HG03457 (cell line): ENCODE data around the gene ARHGAP22.

Experiments used
- ATAC-seq: cut with Tn5 transposase; IDR thresholded peaks from one replicate; pipeline ENCODE4 v1.9.1; 2021; ENCODE audit warnings: moderate number of reproducible peaks; ENCODE audit not compliant: unreplicated experiment

Gene ARHGAP22

DNA sequence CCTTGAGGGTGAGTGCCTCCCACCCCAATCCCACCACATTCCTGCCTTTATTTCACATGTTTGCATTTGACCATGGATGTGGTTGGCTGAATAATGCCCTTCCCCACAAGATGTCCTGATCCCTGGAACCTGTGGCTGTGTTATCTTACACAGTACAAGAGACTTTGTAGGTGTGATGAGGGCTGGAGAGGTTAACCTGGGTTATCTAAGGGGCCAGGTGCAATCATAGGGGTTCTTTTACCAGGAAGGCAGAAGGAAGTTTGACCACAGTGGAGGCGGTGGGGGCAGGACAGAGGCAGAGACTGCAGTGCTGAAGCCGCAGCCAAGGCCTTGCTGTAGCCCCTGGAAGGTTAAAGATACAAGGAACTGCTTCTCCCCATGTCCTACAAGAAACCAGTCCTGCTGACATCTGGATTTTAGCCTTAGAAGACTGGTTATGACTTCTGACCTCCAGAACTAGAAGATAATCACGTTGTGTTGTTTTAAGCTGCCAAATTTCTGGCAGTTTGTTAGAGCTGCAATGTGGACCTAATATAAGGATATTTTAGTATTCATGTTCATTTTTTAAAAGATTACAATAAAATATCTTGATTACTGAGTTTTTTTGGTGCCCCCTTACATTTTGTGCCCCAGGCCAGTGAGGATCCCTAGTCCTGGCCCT, 136.6 kb downstream of the ARHGAP22 start:
- no peak for ATAC-seq

DNA sequence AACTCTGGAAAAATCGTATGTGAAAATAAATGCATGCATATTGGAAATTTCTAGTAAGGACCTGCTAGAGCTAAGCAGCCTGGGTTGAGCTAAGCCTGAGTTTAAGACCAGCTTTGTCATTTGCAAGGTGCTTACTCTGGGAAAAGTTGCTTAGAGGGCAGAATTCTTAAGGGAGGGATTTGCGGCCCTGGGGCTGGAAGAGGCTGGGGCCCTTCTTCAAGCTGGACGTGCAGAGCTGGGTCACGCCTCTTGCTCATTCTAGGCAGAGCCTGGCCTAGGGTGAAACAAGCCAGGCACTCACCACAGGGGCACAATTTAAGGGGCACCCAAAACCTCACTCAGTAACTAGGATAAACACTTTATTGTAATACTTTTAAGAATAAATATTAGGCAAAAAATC, 137.2 kb downstream of the ARHGAP22 start:
- no peak for ATAC-seq

DNA sequence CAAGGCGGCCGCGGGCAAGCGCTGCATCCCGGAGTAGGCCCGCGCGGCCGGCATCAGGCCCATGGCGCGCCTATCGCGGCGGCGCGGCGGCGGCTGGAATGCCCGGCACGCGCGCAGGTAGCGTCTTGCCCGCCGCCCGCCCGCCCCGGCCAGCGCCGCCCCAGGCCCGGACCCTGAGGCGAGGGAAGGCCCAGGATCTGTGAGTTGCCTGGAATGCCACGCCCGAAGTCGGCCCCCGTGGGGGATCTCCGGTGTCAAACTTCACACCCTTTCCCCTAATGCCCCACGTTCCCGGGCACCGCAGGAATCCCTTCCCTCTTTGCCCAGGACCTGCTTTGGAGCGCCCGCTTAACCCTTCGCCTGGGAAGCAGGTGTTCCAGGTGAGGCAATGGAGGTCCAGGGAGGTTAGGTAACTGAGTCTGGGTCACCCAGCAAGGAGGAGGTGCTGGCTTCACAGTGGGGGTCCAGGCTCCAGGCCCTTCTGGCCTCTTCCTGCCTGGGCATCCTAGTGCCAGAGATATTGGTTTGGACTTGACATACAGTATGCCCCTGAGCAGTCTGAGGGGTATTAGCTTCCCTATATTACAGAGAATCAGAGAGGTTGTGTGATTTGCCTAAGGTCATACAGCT, 138.1 kb downstream of the ARHGAP22 start:
- ATAC-seq = no peak

DNA sequence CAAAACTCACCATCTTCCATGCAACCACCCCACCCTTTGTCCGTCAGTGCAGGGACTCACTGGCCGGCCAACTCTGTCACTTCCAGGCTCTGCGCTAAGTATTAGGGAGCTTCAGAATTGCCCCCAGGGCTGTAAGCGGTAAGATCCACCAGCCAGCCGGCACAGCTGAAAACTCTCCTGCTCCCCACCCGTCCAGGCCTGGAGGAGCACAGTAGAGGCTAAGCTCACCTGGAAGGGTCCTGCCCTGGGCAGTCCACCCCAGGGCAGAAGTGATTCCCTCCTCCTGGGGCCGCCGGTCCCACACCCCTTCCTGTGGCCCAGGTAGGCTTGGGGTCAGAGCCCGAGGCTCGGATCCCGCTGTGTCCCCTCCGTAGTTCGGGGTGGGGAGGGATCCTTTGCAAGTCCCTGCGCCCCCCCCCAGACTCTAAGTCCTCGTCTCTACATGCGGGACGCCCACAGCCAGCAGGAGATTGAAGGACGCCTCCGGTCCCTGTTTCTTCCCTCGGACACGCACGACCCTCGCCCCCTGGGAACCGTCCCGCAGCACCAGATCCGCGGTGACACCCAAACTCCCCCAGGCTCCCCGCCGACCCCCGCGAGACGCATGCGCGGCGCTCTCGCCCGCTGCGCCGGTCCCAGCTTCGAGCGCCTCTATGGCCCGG, 138.9 kb downstream of the ARHGAP22 start:
- ATAC-seq = no peak

DNA sequence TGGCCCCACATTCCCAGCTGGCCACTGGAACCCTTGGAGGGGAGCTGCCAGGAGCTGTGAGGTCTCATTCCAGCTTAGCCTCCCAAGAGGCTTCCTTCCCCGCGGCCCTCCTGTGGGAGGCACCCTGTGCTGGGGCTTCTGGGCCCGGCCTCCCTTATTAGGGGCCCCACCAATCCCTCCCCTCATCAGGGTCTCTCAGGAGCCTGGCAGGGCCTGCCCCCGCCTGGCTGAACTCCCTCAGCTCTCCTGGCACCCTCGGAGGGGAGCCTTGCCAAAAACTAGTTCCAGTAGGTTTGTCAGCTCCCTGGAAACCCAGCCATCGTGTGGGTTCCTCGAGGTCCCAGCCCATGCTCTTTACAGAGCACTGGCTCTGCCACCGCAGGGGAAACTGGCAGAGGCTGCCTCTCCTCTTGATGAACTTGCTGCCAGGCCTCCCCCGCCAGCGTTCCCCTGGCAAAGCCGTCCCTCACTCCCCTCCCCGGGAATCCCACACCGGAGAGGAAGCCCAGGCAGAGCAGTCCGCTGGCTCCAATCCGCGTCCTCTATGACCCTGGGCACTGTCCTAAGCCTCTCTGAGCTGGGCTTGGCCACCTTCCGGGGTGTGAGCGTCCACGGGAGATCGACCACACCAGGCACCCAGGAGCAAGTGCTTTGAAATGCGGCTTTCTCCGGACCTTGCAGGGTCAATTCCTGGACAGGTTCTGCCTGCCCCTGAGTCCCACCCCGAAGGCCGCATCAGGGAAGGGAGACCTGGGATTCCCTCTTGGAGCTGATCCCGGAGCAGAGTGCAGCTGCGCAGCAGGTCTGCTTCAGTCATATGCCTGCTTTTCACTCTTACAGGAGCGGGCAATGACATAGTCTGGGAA, 139.8 kb downstream of the ARHGAP22 start:
- ATAC-seq = no peak

DNA sequence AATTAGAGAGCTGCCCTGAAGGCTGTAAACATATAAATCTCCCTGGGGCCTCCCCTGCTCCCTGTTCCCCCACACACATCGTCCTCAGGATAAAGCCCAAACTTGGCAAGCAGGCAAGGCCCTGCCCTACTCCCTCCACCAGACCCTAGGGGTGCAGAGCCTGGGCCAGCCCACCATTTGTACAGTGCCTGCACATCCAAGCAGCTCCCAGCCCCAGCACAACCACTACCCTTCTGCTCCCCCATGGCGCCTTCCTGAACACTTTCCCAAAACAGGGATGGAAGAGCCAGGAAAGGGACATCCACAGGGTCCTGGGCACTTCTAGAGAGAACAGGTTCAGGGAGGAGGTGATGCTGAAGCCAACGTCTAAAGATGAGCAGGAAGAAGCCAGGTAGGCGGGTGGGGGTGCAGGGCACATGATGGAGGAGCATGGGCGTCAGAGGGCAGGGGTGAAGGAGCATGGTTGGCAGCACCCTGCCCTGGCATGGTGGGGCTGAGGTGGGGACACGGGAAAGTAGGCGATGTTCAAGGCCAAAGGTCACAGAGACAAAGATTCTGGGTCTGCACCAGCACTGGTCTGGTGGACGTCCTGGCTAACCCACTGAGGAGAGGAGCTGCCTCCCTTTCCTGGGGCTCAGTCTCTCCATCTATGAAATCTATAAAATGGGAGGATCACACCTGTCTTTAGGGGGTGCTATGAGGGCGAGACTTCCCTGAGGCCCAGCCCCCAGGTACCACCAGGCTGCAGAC, 140.6 kb downstream of the ARHGAP22 start:
- no peak for ATAC-seq

DNA sequence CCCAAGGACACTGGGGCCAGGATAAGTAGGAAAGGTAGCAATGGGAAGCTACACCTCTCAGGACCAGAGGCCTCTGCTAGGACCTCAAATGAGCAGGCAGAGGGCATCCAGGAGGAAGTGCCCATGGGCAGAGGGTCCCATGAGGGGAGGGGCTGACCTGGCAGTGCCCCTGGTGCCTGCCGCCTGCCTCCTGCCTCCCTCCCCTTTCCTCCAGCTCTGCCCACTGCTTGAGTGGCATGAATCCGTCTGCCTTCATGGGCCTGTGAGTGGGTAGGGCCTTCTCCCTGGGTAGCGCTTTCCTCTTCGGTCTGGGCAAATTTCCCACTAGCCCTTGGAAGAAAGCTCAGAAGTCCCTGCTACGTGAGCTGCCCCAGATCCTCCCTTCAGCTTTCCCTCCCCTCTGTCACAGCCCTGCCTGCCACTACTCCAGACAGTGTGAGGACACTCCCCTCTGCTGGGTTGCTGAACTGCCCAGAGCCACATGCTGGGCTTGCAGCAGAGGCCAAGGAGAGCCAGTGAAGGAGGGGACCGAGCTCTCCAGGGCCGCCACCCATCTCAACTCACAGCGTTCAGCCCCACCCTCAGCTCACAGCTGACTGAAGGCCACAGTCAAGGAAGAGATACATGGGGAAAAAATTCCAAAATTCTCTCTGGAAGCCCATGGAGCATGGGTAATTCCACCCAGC, 141.4 kb downstream of the ARHGAP22 start:
- no peak for ATAC-seq

DNA sequence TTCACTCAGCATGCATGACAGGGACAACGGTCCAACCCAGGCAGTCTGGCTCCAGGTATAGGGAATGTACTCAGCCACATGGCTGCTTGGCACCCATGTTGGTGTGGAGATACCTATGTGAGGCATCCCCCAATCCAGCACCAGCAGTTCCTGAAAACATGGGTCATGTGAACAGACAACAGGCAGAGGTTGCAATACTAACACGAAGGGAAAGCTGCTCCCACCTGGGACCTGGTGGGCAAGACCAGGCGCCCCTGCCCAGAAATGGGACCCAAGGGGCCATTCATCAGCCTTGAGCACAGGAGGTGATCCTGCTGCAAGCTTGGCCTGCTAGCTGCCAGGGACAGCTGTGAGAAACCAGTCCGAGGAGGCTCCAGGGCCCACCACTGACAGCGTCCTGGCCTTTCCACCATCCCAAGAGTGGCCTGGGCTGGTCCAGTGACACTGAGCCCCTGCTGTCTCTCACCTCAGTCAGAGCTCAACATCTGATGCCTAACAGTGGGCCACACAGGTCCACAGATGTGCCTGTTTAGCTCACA, 142.3 kb downstream of the ARHGAP22 start:
- ATAC-seq = no peak

DNA sequence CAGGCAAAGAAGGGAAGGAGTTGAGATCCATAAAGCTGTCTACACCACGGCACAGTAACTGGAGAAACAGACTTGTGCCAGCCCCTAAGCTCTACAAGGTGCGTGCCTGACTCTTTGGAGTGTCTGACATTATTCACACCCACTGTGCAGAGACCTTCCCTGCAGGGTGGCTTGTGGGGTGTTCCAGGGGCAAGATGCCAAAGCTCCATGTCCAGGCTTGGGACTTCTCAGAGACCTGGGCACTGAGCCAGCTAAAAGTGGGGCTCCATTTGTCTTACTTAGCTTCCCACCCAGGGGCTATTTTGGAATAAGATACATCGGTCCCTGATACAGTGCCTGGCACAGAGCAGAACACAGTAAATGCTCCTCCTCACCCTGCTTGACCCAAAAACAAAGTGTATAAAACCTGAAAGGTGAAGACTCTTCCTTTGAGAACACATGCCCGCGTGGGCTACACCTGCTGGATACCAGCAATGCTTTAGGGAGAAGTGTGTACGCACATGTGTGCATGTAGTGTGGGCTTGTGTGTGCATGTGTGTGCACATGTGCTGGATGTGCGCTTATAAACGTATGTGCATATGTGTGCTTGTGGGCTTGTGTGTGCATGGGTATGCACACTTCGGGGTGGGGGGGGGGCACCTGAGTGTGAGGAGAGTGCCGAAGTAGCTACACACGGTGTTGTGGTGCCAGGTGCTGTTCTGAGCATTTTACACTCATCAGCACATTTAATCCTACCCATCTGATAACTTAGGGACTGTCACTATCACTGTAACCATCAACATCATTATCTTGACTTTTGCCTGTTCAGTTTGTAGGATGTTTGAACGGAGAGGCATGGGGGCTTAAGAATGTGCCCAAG, 143.0 kb downstream of the ARHGAP22 start:
- ATAC-seq = no peak

DNA sequence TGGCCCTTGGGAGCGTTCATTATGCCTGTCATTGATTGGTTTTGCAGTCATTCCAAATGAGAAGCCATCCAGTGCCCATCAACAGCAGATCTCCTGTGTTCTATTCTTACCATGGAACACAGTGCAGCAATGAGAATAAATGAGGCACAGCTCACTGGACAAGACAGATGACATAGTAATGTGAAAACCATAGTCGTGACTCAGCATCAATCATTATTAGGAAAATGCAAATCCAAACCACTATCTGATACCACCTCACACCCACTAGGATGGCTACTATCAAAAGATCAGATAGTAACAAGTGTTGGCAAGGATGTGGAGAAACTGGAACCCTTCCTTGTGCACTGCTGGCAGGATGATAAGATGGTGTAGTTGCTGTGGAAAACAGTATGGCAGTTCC, 144.7 kb downstream of the ARHGAP22 start:
- ATAC-seq = no peak

DNA sequence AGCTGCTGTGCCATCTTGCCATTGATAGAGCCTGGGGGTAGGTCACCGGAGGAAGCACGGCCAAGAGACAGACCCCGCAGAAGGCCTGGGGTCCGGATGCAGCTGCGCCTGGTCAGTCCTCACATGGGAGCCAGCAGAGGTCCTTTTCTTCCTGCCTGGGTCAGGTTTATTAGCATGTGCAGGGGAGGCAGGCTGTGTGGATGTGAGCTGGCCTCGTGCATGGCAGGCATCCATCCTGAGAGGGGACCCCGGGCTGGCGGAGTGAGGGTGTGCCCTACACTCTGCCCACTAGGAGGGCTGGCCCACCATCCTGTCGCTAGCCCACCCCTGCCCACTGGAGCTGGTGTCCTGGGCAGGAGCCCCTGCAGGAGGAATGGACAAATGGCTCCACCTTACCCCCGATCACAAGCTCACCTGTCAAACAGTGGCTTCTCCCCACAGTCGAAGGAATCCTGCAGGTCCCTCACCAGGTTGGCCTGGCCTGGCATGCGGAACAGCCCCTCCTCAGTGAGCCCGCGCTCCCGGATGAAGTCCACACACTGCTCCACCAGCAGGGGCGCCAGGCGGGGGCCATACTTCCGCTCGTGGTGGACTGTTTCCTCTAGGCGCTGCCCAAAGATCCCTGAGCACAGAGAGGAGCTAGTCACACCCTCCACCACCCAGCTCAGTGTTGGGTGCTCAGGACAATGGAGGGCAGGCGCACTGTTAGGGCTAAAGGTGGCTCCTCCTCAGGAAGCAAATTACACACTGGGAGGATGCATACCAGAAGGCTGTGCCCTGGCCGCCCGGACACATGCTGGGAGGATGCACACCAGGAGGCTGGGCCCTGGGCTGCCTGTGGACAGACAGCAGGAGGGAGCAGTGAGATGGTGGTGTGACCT, 145.4 kb downstream of the ARHGAP22 start:
- no peak for ATAC-seq

DNA sequence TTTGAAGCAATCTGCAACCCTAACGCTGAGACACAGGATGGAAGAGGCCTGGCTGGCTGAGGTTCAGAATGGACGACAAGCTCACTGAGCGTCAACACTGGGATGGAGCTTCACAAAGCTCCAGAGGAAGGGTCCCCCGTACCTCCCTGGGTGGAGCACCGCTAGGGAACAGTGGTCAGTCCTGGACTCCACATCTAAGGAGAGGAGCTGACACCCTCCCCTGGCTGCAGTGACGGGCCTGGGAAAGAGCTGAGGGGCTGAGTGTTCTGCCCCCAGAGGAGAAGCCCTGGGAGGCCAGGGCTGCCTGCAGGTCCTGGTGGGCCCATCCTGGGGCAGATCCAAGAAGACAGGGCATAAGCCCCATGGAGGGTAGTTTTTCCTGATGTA, 146.2 kb downstream of the ARHGAP22 start:
- ATAC-seq = no peak

DNA sequence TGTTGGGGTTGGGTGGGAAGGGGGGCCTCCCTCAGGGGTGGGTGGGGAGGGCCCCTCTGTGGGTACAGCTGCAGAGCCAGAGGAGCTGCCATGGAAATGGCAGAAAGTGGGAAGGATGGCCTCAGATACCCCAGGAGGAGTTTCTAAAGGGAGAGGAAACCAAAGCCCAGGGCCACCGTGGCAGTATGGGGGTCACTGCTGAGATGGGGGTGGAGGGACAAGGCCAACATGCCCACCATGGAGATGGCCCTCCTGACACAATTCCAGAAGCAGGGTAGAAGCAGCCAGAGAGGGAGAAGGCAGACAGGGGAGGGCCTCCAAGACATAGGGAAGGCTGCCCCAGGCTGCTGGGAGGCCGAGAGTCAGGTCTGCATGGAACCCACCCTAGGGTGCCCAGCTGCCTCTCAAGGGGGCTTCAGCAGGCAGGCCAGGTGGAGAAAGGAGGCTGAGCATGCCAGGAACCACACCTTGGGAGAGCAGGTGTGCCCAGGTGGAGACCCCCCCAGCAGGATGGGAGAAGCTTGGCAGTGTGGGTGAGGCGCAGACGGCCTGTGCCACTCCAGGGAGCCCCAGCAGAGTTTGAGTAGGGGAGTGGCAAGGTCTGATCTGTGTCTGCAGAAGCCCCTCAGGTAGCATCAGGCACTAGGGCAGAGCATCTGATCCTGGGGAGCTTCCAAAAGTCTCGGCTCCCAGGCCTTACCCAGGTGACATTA, 146.8 kb downstream of the ARHGAP22 start:
- no peak for ATAC-seq

DNA sequence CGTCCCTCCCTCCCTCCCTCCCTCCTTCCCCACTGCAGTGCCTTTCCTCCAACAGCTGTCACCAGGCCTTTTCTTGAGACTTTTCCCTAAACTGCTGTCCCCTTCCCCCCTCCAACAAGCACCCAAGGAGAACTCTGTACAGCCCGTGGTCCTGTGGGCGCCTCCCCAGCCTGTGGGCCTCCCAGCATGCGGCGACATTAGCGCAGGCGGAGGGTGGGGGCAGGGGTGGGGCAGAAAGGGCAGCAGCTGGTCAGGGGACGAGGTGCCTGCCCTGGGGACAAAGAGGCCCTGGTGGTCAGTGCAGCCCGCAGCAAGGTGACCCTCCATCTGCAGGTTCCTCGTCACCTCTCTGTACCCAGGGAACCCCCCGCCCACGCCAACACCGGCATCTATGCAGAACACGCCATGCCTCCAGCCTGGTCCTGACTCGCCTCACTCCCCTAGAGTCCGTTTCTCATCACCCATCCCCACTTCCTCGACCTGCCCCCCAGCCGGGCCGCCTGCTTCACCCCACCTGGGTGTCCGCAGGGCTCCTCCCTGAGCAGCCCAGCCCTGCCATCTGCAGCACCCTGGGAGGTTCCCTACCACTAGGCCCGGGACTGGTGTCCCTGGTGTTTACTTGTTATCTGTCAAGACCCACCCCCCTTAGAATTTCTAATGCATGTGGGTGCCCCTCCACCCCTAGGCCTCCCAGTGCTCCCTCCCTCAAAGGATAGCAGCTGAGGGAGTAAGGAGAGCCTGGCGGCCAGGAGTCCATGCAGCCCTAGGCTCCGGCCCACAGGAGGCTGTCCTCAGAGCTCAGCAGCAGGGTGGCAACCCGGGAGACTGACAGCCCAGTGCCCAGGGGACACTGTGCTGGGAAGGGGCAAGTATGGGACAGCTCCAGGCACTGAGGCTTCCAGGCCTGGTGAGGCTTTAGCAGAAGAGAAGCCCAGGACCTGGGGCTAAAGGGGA, 147.8 kb downstream of the ARHGAP22 start:
- no peak for ATAC-seq

DNA sequence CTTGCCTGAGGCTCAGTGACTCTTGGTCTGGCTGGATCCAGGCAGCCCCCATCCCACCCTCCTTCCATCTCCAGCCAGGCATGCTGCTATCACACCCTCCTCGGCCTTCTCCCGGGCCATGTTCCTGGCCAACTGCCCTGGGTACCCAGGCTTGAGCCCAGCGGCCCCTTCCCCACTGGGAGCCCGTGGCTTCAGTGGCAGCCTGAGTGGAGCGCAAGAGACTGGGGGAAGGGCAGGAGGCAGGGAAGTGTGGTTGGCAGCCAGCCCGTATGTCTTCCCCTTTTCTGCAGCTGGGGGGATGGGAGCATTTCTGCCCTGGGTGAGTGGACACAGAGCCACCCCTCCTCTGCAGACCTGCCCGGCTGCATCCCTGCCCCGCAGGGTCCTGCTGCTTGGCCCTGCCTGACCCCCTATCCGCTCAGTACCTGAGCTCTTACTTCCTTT, 148.5 kb downstream of the ARHGAP22 start:
- ATAC-seq = no peak
